ENCODE measurements around the gene DOK3. TPM values are rescaled to one million over a fixed set of nuclear protein-coding genes. Genes with fewer than 3 reads are reported as not detected.

The DOK3 gene
- polyA plus RNA-seq, 2 of the 4 experiments (the other 2 are of a cell fraction) = 1.3 to 7.1 TPM

- CTCF ChIA-PET = interaction anchor here (1.1 to 18.1 kb wide), 8 partner anchors 8 to 115 kb away, joined by 3 to 354 read pairs (median 35); partner anchors contain the start of genes DDX41, PFN3 and PRR7
- H3K9me3 ChIP-seq = no peaks in the 10 kb centered on the region
- WGBS (ENCODE audit: missing lambda C conversion rate) = 91% methylated on average over 37 of the region's 47 CpGs
- TF ChIP-seq ESRRA (IDR thresholded peaks at IDR 0.05; ENCODE audit: borderline replicate concordance, low read length) (no peak), BCL3 (IDR thresholded peaks at IDR 0.05) (no peak), RNF2 (IDR thresholded peaks at IDR 0.05; ENCODE audit: borderline replicate concordance, low read depth) (no peak), CBX8 (IDR thresholded peaks at IDR 0.05) (no peak), ZSCAN20 (CRISPR knock-in tag; IDR thresholded peaks at IDR 0.05) (no peak), HOXA7 (CRISPR knock-in tag; IDR thresholded peaks at IDR 0.05) (no peak), FOXS1 (CRISPR knock-in tag; IDR thresholded peaks at IDR 0.05) (no peak), EHF (CRISPR knock-in tag; IDR thresholded peaks at IDR 0.05) (no peak), KDM1A (IDR thresholded peaks at IDR 0.05; ENCODE audit: low read depth) (no peak), ELK1 (IDR thresholded peaks at IDR 0.05; ENCODE audit: low read depth, low read length) (no peak)
- no peak overlapping the region for H3K27ac ChIP-seq
- H3K4me1 ChIP-seq = peaks cover 4% of the 10 kb centered on the region; the same call in 1 of the 3 replicates
- no peak overlapping the region for H3K4me2 ChIP-seq
- FAIRE-seq (no peak), DNase-seq (ENCODE audit: low read depth in 1 of 2, low spot score in 1 of 2) (no peak), ATAC-seq (no peak)
- POLR2A ChIA-PET = no interaction called here
- H3K4me3 ChIP-seq = no peak overlapping the region
Observed at GRCh38 chr5:177504086-177505056, 5.3 kb downstream of the DOK3 start.

- CTCF ChIA-PET = interaction anchor here (1.5 to 18.1 kb wide), 8 partner anchors 7 to 114 kb away, joined by 3 to 354 read pairs (median 44); partner anchors contain the start of genes DDX41, PFN3 and PRR7
- 84% methylated on average over 17 of the region's 24 CpGs for WGBS (ENCODE audit: missing lambda C conversion rate)
Observed at GRCh38 chr5:177503351-177504085, 6.1 kb downstream of the DOK3 start.

GRCh38 chr5:177502886-177503285, 6.7 kb downstream of the DOK3 start:
- no peak overlapping the region for H3K27ac ChIP-seq
- peaks cover 9% of the 10 kb centered on the region for H3K4me1 ChIP-seq
- 79% methylated on average over 16 of the region's 16 CpGs for WGBS (ENCODE audit: missing lambda C conversion rate)
- ChIA-PET POLR2A (no interaction called here), CTCF (interaction anchor here (0.6 to 18.1 kb wide), 14 partner anchors 7 to 252 kb away, joined by 3 to 354 read pairs (median 26); partner anchors contain the start of genes DDX41, DOK3, PFN3 and PRR7)
- no peak for DNase-seq (ENCODE audit: low read depth in 1 of 2, low spot score in 1 of 2)
- no peak overlapping the region for H3K4me3 ChIP-seq
- TF ChIP-seq MAFK (IDR thresholded peaks at IDR 0.05; ENCODE audit: partially characterized antibody) = no peak
- TF ChIP-seq CTCF (IDR thresholded peaks at IDR 0.05) = no peak
- no peak for TF ChIP-seq PBX3 (IDR thresholded peaks at IDR 0.05)
- TF ChIP-seq RARB (CRISPR knock-in tag; IDR thresholded peaks at IDR 0.05) = no peak
- no peak for TF ChIP-seq POLR2A (IDR thresholded peaks at IDR 0.05; ENCODE audit: low read length)
- FAIRE-seq = no peak
- H3K9me3 ChIP-seq = no peaks in the 10 kb centered on the region
- ATAC-seq = no peak
- no peak overlapping the region for H3K4me2 ChIP-seq

More at GRCh38 chr5:177503351-177504085, 6.1 kb downstream of the DOK3 start:
- POLR2A ChIA-PET = no interaction called here
- Histone ChIP-seq H3K4me3 (no peak overlapping the region), H3K9me3 (no peaks in the 10 kb centered on the region), H3K4me1 (peaks cover 4% of the 10 kb centered on the region; the same call in 2 of the 3 replicates), H3K4me2 (no peak overlapping the region), H3K27ac (no peak overlapping the region)
- DNase-seq (ENCODE audit: low read depth in 1 of 2, low spot score in 1 of 2) = no peak
- FAIRE-seq = no peak
- no peak for ATAC-seq
- TF ChIP-seq CHD2 (IDR thresholded peaks at IDR 0.05; ENCODE audit: low read length, partially characterized antibody) = no peak
- TF ChIP-seq POLR2A (IDR thresholded peaks at IDR 0.05; ENCODE audit: low read length) = no peak

Measured in A549 (cell line).